HG03460 (cell line): Measurements from ENCODE around the gene SRSF2.
"Not testable (repeated sequence)": the region's sequence is repeated elsewhere in the genome, so short reads cannot be mapped to it uniquely, and the experiment has no call there.

Experiments used
- ATAC-seq: cut with Tn5 transposase; IDR thresholded peaks from one replicate; pipeline ENCODE4 v1.9.1; 2021; ENCODE audit not compliant: unreplicated experiment

The SRSF2 gene

DNA sequence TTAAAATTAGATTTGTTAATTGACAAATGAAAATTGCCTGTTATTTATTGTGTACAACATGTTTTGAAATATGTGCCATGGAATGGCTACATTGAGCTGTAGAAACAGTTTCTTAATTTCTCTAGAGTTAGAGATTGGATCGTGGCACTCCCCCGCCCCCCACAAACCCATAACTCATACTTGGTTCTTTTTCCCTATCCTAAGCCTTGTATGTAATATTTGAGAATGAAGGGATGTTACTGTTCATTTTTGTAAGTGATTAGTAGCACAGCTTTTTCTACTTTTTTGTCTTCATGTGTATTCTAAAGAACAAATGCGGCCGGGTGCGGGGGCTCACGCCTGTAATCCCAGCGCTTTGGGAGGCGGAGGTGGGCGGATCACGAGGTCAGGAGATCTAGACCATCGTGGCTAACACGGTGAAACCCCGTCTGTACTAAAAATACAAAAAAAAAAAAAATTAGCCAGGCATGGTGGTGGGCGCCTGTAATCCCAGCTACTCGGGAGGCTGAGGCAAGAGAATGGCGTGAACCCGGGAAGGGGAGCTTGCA lies 2.5 kb upstream of the SRSF2 start:
- not testable (repeated sequence) for ATAC-seq

DNA sequence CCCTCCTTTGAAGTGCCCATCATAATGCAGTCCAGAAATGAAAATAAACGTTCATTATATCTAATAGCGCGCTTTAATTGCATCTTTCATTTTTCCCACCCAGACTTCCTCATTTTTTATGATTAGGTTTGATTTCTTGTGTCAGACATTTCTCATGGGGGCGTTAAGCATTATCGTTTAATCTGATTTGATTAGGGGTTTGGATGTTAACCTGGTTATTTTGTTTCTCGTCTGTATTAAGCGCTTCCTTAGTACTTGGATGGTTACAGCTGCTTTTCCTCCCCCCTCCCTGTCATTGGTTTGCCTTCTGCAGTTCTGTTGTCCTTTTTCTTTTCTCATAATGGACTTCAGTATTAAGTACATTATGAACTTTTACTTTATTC lies 1.3 kb upstream of the SRSF2 start:
- ATAC-seq, result no peak

DNA sequence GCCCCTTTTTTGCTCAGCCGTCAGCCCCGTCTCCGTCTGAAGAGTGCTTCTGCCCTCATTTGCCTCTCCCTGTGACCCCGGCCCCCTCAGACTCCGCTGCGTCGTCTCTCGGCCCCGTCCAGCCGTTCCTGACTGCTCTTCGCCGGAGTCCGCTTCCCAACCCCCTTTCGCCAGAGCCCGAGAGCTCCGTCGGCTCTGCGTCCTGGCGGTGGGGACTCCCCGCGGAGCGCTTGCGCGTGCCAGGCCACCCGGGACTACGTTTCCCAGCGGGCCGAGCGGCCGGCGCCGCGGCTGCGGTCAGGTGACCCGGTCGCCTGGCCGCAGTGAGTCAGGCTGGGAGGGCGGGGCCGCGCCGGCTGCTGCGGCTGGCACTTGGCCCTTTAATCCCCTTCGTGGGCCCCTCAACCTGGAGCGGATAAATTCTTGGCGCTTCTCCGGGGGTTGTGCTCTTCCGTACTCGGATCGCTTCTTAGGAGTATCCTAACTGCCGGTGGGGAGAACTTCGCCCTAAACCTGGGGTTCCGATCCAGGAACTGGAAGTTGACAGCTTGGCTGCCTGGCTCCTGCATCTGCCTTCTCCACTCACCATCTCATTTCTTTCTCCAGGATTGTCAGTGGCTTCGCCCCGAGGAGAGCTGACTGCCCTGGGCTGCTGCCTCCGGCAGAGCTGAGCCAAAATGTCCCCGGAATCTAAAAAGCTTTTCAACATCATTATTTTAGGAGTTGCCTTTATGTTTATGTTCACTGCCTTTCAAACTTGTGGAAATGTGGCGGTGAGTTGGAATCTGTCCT lies 741 bp upstream of the SRSF2 start, which contains the start of gene MFSD11:
MFSD11 (plus strand) TSS at position 444 of the 792 bp plus-strand sequence; CDS start at position 678, 234 bp downstream.
- ATAC-seq, result peak; percentile 56

DNA sequence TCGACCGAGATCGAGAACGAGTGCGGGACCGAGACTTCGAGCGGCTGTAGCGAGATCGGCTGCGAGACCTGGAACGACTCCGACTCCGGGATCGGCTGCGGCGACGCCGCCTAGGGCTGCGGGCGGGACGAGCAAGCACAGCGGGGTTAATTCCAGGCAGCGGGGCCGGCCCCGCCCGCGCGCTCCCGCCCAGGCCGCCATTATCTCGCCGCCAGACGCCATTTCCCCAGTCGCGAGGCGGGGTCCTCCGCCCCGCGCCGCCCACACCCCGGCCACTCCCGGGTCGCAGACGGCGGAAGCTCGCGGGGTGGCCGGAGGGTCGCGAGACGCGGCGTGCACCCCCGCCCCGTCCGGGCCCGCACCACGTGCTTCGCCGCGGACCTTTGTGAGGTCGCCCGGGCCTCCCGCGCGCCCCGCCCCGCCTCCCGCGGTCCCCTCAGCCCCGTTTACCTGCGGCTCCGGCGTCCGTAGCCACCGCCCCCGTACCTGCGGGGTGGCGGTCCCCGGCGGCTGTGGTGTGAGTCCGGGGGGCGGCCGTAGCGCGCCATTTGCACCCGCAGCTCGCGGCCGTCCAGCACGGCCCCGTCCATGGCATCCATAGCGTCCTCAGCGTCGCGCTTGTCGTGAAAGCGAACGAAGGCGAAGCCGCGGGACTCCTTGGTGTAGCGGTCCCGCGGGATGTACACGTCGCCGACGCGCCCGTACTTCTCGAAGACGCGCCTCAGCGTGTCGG lies 616 bp downstream of the SRSF2 start:
- ATAC-seq, result peak; percentile 19

DNA sequence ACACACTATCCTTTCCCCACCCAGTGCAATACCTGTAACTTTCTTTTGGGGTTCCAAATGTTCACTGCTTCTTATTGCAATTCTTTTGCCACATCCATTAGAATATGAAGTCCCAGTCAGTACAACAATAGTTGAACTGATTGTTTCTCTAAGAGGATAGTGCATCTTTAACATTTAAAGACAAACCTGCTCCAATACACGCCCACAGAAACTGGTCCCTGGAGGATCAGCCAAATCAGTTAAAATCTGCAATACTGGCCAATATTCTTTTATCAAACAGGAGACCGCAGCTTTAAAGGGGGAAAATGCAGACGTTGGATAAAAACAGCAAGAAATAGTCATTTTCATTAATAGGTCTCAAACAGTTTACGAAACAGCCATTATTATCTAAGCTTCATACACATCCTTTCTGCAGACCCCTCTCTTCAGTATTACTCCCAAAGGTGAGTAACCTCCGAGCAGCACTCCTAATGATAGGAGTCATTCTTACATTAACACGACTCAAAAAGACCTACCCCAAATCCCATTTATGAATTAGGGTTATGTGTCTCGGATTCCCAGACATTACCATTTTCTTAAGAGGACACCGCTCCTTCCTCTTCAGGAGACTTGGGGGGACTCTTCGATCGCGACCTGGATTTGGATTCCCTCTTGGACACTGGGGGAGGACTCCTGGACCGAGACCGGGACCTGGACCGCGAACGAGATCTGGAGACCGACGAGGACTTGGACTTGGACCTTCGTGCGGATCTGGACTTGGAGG lies 1.4 kb downstream of the SRSF2 start:
- no peak for ATAC-seq

DNA sequence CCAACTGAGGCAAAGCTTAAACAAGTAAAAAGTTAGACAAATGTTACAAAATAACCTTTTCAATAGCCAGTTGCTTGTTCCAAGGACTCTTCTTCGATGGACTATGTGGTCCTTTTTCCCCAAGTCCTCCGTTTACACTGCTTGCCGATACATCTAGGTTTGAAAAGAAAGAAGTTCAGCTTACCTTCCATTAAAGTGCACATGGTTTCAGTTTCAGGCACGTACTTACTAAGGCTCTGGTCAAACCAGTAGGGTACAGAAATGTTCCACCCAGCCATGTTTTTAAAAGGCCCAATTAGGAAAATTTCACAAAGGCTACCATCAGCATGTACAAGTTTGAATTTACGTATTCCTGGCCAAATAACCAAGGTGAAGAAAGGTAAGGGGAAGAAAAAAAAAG lies 2.1 kb downstream of the SRSF2 start:
- ATAC-seq, result no peak

DNA sequence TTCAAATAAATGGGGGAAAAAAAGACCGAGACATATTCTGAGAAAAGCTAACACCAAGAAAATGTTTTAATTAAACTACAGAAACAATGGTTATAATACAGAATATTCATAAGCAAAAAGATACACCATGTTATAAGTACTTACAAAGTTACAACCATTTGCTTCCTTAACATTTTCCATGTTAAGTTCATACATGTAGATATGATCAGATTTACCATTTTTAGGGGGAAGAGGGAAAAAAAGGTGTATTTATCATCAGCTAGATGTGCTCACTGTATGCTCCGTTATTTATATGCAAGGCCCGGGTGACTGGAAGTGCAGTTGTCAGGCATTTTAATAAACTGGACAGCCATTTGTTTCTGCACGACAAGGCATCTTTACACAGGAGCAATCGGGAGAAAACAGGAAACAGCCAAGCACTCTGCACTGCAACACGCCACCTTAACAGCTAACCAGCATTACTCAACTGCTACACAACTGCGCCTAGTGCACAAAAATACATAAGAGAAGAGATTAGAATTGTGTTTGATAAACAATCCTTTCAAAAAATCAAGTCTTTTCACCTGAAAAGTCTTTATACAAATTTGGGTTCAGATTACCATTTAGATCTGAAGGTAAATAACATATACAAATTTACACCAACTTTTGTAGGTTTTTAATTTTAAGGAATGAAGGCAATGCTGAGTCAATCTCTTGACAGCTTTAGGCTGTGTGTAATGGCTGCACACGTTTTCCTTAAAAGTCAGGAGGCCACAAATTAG lies 2.9 kb downstream of the SRSF2 start:
- no peak for ATAC-seq

DNA sequence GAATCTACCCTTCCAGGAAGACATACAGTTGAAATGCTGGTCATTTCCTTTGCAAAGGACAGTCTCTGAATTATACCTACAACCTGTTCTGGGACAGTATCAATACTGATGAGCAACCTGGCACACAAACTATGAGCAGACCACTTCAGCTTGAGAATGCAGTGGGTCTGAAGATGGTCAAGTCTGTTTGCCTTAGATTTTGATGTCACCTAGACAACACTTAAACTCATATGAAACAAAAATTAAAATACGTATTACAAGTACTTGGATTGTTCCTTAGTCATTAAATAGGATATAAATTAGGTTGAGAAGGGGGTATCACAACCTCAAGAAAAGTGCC lies 3.5 kb downstream of the SRSF2 start:
- no peak for ATAC-seq

DNA sequence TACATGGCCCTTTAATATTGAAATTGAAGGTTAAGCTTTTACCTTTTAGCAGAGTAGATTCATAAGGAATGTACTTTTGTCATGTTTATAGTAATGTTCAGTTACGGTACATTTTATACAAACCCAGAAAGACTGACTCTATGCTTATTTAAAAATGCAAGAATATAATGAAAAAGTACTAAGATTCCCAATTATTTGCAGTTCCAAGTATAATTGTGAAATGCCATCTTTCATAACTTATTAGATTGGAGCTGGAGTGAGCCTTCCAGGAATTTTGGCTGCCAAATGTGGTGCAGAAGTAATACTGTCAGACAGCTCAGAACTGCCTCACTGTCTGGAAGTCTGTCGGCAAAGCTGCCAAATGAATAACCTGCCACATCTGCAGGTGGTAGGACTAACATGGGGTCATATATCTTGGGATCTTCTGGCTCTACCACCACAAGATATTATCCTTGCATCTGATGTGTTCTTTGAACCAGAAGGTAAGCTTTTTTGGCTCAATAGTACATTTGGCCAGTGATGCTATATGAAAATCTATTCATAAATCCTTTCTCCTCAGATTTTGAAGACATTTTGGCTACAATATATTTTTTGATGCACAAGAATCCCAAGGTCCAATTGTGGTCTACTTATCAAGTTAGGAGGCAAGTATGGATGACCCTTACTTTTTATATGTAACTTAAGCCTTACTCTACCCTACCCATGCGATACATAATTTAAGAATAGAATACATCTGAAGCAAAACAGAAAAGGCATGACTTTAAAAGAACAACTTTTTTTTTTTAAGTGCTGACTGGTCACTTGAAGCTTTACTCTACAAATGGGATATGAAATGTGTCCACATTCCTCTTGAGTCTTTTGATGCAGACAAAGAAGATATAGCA lies 4.2 kb downstream of the SRSF2 start:
- no peak for ATAC-seq

DNA sequence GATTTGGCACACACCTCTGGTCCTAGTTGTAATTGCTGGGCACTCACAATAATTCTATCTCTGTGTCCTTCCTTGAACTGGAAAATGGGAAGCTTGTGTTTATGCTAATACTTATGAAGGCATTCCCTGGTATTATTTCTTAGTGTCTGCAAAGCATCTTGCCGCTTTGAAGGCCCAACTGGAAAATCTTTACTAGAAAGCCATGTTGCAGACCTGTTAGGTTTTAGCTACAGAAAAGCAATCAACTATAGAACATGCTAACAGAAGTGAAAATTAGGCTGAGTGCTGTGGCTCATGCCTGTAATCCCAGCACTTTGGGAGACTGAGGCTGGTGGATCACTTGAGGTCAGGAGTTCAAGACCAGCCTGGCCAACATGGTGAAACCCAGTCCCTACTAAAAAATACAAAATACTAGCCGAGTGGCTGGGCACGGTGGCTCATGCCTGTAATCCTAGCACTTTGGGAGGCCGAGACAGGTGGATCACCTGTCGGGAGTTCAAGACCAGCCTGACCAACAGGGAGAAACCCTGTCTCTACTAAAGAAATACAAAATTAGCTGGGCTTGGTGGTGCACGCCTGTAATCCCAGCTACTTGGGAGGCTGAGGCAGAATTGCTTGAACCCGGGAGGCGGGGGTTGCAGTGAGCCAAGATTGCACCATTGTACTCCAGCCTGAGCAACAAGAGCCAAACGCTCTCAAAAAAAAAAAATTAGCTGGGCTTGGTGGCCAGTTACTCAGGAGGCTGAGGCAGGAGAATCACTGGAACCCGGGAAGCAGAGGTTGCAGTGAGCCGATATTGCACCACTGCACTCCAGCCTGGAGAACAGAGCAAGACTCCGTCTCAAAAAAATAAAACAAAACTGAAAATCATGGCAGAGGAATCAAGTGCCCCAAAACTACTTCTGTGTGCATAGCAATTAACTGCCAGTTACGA lies 5.1 kb downstream of the SRSF2 start:
- not testable (repeated sequence) for ATAC-seq

DNA sequence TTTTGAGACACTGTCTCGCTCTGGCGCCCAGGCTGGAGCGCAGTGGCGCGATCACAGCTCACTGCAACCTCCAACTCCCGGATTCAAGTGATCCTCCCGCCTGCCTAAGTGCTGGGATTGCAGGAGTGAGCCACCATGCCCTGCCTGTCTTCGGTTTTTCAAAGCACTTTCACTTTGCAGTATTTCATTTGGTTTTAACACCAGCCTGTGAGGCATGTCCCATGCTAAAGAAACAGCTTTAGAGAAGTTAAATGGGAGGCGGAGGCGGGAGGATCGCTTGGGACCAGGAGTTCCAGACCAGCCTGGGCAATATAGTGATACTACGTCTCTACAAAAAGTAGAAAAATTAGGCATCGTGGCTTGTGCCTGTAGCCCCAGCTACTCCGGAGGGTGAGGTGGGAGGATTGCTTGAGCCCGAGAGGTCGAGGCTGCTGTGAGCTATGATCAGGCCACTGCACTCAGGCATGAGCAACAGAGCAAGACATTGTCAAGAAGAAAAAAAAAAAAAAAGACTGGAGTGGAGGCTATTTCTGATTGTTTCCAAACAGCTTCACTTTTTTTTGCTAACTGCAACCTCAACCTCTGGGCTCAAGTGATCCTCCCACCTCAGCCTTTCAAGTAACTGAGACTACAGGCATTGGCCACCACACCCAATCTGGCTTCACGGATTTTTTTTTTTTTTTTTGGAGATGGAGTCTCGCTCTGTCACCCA lies 9.2 kb downstream of the SRSF2 start:
- no peak for ATAC-seq

DNA sequence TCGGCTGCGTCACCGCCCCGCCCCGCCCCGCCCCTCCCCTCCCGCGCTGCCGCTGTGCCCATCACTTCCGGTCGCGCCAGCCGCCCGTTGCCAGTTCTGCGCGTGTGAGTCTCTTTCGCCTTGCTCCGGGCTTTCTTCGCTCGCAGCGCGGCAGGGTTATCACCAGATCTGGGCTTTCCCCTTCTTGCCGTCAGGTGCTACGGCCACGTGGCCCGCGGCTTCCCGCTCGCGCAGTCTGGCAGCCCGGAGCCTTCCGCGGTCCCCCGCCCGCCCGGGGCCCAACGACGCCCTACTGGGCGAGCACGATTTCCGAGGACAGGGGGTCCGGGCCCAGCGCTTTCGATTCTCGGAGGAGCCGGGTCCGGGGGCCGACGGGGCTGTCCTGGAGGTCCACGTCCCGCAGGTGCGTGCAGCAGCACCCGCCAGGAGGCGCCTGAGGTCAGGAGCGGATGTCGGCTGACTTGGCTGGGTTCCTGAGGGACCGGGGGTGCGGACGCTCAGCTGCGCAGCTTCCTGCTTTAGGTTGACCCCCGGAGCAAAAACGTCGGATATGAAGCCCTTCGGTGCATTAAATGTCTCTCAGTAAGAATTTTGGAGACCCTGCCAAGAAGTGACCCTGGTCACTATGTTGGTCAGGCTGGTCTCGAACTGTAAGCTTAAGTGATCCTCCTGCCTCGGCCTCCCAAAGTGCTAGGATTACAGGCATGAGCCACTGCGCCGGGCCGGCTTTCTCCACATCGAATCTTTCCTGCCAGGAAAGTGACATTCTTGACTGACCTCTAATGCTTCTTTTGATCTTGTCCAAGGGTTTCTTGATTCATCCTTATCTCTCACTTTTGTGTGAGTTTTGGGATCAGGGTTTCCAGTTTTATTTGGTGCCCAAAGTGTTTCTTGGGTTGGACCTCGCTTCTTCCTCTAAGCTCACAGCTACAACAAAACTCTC lies 10.1 kb downstream of the SRSF2 start, which contains the start of gene METTL23:
METTL23 (plus strand) TSS at position 64 of the 943 bp plus-strand sequence. CDS start 2,872 bp downstream, outside the sequence.
- peak; percentile 40 for ATAC-seq

DNA sequence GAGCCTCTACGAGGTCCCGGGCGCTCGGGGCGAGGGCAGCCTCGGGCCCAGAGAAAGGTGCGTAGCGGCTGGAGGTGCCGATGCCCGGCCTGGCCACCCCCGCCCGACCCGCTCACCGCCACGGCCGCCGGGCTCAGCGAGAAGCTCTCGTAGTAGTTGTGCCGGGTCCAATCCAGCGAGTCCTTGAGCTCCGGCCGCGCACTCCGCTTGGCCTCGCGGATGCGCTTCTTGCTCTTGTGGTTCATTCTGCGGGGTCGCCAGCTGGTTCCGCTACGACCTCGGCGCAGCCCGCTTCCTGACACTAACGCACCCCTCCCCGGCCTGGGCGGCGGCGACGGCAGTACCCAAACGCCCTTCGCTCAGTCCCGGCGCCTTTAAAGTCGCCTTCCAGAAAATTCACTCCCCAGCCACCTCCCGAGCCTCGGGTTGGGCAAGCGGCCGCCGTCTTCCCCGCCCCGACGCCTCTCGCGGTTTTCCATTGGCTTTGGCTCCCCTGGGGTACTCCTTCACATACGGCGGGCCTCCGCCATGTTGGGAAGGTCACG lies 10.8 kb downstream of the SRSF2 start, which contains the start of gene JMJD6:
JMJD6 (minus strand) TSS at position 376 of the 545 bp plus-strand sequence; CDS start at position 245, 131 bp downstream.
- ATAC-seq, result peak; percentile 74

DNA sequence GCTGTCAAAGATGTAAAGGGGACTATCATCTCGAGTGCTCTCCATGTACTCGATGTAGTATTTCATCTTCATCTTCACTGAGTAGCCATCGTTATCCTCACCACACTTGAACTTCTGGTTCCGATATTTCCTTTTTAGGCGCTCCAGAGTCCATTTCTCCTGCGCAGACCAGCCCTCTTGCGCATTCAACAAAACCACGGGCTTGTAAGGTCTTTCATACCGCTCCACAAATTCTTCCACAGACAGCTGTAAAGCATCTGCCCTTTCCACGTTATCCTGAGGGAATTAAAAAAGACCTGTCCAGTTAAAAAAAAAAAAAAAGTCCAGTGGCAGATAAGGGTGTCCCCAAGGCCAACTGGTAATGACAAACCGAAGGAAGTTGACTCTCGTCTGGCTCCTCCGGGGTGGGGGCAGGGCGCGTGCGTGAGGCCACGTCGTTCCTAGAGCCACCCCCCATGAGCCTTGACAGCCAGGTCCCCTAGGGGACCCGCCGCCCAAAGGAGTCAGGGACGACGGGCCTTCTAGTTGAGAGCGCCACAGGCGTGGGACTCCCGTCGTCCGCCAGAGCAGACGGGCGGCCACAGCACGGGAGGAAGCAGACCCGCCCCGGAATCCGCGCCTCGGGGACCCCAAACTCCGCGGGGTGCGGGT lies 11.4 kb downstream of the SRSF2 start:
- ATAC-seq, result peak; percentile 22

DNA sequence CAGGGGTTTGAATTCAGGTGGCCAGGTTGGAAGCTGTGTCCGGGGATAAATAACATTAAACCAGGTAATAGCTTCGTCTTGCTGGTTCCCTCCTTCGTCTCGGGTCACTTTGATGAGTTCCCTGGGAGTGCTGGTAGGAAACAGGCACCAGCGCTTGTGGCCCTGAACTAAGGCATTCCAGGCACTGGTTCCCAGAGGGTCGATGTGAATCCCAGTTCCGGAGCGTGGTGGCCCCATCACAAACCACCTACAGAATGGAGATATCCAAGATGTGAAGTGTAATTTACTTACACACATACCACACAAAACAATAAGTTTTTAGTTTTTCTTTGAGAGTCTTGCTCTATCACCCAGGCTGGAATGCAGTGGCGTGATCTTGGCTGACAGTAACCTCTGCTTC lies 13.3 kb downstream of the SRSF2 start:
- no peak for ATAC-seq

DNA sequence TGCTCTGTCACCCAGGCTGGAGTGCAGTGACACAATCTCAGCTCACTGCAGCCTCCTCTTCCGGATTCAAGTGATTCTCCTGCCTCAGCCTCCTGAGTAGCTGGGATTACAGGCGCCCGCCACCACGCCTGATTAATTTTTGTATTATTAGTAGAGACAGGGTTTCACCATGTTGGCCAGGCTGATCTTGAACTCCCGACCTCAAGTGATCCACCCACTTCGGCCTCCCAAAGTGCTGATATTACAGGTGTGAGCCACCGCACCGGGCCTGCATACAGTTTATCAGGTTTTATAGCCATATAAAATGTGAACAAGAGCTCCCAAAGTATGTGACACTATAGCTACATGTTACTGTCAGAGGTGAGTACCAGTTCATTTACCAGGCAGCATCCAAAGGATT lies 14.2 kb downstream of the SRSF2 start:
- ATAC-seq, result not testable (repeated sequence)
